Measurements from ENCODE around the gene PTPRO. TPM values are rescaled to one million over a fixed set of nuclear protein-coding genes. Genes with fewer than 3 reads are reported as not detected.

Gene PTPRO
- total RNA-seq, 1 donor from 2014 or later, result 10.6 TPM

GRCh38 chr12:15405606-15406005, 83.3 kb downstream of the PTPRO start:
- H3K36me3 ChIP-seq, result no peaks in the 10 kb centered on the region
- no peak for DNase-seq
- no peak for ATAC-seq
- TF ChIP-seq, protein P1, sequence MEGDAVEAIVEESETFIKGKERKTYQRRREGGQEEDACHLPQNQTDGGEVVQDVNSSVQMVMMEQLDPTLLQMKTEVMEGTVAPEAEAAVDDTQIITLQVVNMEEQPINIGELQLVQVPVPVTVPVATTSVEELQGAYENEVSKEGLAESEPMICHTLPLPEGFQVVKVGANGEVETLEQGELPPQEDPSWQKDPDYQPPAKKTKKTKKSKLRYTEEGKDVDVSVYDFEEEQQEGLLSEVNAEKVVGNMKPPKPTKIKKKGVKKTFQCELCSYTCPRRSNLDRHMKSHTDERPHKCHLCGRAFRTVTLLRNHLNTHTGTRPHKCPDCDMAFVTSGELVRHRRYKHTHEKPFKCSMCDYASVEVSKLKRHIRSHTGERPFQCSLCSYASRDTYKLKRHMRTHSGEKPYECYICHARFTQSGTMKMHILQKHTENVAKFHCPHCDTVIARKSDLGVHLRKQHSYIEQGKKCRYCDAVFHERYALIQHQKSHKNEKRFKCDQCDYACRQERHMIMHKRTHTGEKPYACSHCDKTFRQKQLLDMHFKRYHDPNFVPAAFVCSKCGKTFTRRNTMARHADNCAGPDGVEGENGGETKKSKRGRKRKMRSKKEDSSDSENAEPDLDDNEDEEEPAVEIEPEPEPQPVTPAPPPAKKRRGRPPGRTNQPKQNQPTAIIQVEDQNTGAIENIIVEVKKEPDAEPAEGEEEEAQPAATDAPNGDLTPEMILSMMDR (IDR thresholded peaks at IDR 0.05), result no peak
- intact Hi-C loops (cut with DNase I), result no loop called here
- H3K27ac ChIP-seq, result no peak overlapping the region
- H3K27me3 ChIP-seq, result no peaks in the 10 kb centered on the region
- H3K9me3 ChIP-seq, result no peaks in the 10 kb centered on the region
- H3K4me1 ChIP-seq, result no peaks in the 10 kb centered on the region
- no peak overlapping the region for H3K4me3 ChIP-seq

DNA sequence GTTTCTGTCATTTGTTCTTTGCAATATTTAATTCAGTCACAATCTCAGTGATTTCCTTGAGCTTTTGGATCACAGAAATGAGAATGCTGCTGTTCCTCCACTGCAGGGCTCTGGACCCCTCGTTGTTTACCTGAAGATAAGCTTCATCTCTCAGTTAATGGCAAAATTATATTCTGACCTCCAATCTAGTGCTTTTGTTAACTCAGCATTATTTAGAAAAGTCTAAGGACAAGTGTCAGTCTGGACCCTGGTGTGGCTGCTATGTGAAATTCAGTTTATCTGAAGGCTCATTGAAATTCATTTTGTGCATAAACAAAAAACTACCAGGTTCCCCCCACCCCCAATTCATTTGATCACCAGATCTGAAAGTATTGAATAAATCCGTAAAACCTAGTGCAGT, 84.7 kb downstream of the PTPRO start:
- Histone ChIP-seq H3K4me1 (no peaks in the 10 kb centered on the region), H3K4me3 (no peak overlapping the region), H3K27me3 (no peaks in the 10 kb centered on the region), H3K9me3 (no peaks in the 10 kb centered on the region), H3K36me3 (no peaks in the 10 kb centered on the region), H3K27ac (no peak overlapping the region)
- intact Hi-C loops (cut with DNase I), result no loop called here
- TF ChIP-seq, protein P1 (IDR thresholded peaks at IDR 0.05), result no peak
- ATAC-seq, result no peak
- no peak for DNase-seq

GRCh38 chr12:15411842-15412241, 89.5 kb downstream of the PTPRO start:
- Histone ChIP-seq H3K4me1 (no peaks in the 10 kb centered on the region), H3K4me3 (no peak overlapping the region), H3K27me3 (no peaks in the 10 kb centered on the region), H3K27ac (no peak overlapping the region), H3K9me3 (no peaks in the 10 kb centered on the region), H3K36me3 (no peaks in the 10 kb centered on the region)
- no peak for DNase-seq
- TF ChIP-seq, protein P1 (IDR thresholded peaks at IDR 0.05), result no peak
- intact Hi-C loops (cut with DNase I), result no loop called here
- no peak for ATAC-seq

GRCh38 chr12:15417691-15418090, 95.4 kb downstream of the PTPRO start:
- DNase-seq, result no peak
- no peak for ATAC-seq
- Histone ChIP-seq H3K4me3 (no peak overlapping the region), H3K9me3 (no peaks in the 10 kb centered on the region), H3K36me3 (no peaks in the 10 kb centered on the region), H3K4me1 (no peaks in the 10 kb centered on the region), H3K27me3 (no peaks in the 10 kb centered on the region), H3K27ac (no peak overlapping the region)
- intact Hi-C loops (cut with DNase I), result no loop called here
- TF ChIP-seq, protein P1 (IDR thresholded peaks at IDR 0.05), result no peak

- H3K27me3 ChIP-seq, result no peaks in the 10 kb centered on the region
- H3K36me3 ChIP-seq, result no peaks in the 10 kb centered on the region
- H3K4me1 ChIP-seq, result no peaks in the 10 kb centered on the region
- intact Hi-C loops (cut with DNase I), result no loop called here
- H3K9me3 ChIP-seq, result no peaks in the 10 kb centered on the region
- no peak for ATAC-seq
- no peak overlapping the region for H3K4me3 ChIP-seq
- no peak overlapping the region for H3K27ac ChIP-seq
- no peak for DNase-seq
- TF ChIP-seq, protein P1 (IDR thresholded peaks at IDR 0.05), result no peak
Observed at GRCh38 chr12:15423629-15424028, 101.3 kb downstream of the PTPRO start.

DNA sequence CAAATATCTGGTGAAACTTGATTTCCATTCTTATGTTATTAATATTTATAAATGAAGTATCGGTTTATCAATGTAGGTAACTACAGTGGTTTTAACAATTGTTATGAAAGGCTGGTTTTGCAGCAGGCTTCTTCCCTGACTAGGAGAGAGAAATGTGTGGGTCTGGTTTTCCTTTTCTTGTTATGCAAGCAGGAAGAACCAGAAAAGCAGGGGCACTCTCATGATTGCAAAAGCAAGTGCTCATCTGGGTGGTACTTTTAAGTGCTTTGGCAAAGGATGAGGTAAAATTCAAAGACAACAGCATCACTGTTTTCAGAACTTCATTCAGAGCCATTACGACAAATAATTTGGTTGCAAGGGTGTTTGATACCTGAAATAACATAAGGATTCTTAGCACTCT, 105.6 kb downstream of the PTPRO start:
- intact Hi-C loops (cut with DNase I), result no loop called here

More for the DNA sequence above, 105.6 kb downstream of the PTPRO start:
- ATAC-seq (no peak), DNase-seq (no peak)
- TF ChIP-seq, protein P1 (IDR thresholded peaks at IDR 0.05), result no peak
- Histone ChIP-seq H3K36me3 (no peaks in the 10 kb centered on the region), H3K27ac (no peak overlapping the region), H3K4me3 (no peak overlapping the region), H3K27me3 (peaks cover 6% of the 10 kb centered on the region), H3K4me1 (no peaks in the 10 kb centered on the region), H3K9me3 (no peaks in the 10 kb centered on the region)
